Activated B cell treated with CpG ODN at 0.5 μM for 24 hours (primary cell): ENCODE results near the gene TBC1D10A. TPM values are rescaled to one million over a fixed set of nuclear protein-coding genes. Genes with fewer than 3 reads are reported as not detected.

Experiments
- ATAC-seq: fragments of 200-7000 bp; cut with Tn5 transposase; one replicate; pipeline ENCODE4 v1.10.0; 2021; ENCODE audit warnings: low read depth, mild to moderate bottlenecking, moderate library complexity
- CTCF ChIA-PET: fragments of 350-600 bp; sonication (Branson Sonifier 250); formaldehyde crosslinking; loops from one replicate; lab custom pipeline; 2021; ENCODE audit warnings: antibody characterized with exemption; lab: Charles Lee
- POLR2A ChIA-PET: fragments of 350-600 bp; sonication (Branson Sonifier 250); formaldehyde crosslinking; loops from one replicate; lab custom pipeline; 2021; ENCODE audit warnings: antibody characterized with exemption; lab: Charles Lee
- DNase-seq: peaks from one replicate; pipeline ENCODE4 v3.0.0; 2022
- H3K27ac Mint-ChIP-seq: one replicate; pipeline ENCODE4 v1.8.0; 2020; ENCODE audit warnings: mixed read lengths
- H3K27me3 Mint-ChIP-seq: one replicate; pipeline ENCODE4 v1.8.0; 2021; ENCODE audit warnings: mixed read lengths
- H3K36me3 Mint-ChIP-seq: one replicate; pipeline ENCODE4 v1.8.0; 2021; ENCODE audit warnings: low read depth, mixed read lengths
- H3K4me1 Mint-ChIP-seq: one replicate; pipeline ENCODE4 v1.8.0; 2021; ENCODE audit warnings: mixed read lengths
- H3K4me3 Mint-ChIP-seq: one replicate; pipeline ENCODE4 v1.8.0; 2020; ENCODE audit warnings: mild to moderate bottlenecking, mixed read lengths
- H3K9me3 Mint-ChIP-seq: one replicate; pipeline ENCODE4 v1.8.0; 2020; ENCODE audit warnings: mixed read lengths
- intact Hi-C: fragments of 100-400 bp; cut with micrococcal nuclease; formaldehyde crosslinking; loops from one replicate; pipeline ENCODE4 v1.15.1; 2024
- total RNA-seq: library from RNA; stranded (reverse); gene quantifications from 2 replicates; pipeline ENCODE4 v1.2.3, GENCODE V29; 2022
- TF ChIP-seq, protein P1 (sequence below): fragments of 200-600 bp; IDR thresholded peaks from one replicate; pipeline ENCODE4 v1.8.0; 2022; ENCODE audit warnings: antibody characterized with exemption, mild to moderate bottlenecking

The TBC1D10A gene
- total RNA-seq, 1 donor from 2014 or later, result 20.4 TPM

- intact Hi-C loops, result no loop called here
- Mint-ChIP-seq H3K9me3 (no peaks in the 10 kb centered on the region), H3K36me3 (peaks cover 86% of the 10 kb centered on the region), H3K27ac (peak overlapping the region; percentile 53), H3K4me3 (no peak overlapping the region), H3K27me3 (no peaks in the 10 kb centered on the region), H3K4me1 (peaks cover 40% of the 10 kb centered on the region)
- ChIA-PET POLR2A (no interaction called here), CTCF (interaction anchor here (2.4 kb wide), 1 partner anchor 61 kb away, joined by 12 read pairs; no protein-coding TSS in a partner anchor)
- ATAC-seq (no peak), DNase-seq (no peak)
- TF ChIP-seq, protein P1, sequence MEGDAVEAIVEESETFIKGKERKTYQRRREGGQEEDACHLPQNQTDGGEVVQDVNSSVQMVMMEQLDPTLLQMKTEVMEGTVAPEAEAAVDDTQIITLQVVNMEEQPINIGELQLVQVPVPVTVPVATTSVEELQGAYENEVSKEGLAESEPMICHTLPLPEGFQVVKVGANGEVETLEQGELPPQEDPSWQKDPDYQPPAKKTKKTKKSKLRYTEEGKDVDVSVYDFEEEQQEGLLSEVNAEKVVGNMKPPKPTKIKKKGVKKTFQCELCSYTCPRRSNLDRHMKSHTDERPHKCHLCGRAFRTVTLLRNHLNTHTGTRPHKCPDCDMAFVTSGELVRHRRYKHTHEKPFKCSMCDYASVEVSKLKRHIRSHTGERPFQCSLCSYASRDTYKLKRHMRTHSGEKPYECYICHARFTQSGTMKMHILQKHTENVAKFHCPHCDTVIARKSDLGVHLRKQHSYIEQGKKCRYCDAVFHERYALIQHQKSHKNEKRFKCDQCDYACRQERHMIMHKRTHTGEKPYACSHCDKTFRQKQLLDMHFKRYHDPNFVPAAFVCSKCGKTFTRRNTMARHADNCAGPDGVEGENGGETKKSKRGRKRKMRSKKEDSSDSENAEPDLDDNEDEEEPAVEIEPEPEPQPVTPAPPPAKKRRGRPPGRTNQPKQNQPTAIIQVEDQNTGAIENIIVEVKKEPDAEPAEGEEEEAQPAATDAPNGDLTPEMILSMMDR, result no peak
Observed at GRCh38 chr22:30348809-30349208, 22.1 kb upstream of the TBC1D10A start.

GRCh38 chr22:30348404-30348803 is 21.7 kb upstream of the TBC1D10A start:
- H3K4me1 Mint-ChIP-seq, result peaks cover 36% of the 10 kb centered on the region
- CTCF ChIA-PET, result interaction anchor here (2.4 kb wide), 1 partner anchor 61 kb away, joined by 12 read pairs; no protein-coding TSS in a partner anchor
- POLR2A ChIA-PET, result no interaction called here

DNA sequence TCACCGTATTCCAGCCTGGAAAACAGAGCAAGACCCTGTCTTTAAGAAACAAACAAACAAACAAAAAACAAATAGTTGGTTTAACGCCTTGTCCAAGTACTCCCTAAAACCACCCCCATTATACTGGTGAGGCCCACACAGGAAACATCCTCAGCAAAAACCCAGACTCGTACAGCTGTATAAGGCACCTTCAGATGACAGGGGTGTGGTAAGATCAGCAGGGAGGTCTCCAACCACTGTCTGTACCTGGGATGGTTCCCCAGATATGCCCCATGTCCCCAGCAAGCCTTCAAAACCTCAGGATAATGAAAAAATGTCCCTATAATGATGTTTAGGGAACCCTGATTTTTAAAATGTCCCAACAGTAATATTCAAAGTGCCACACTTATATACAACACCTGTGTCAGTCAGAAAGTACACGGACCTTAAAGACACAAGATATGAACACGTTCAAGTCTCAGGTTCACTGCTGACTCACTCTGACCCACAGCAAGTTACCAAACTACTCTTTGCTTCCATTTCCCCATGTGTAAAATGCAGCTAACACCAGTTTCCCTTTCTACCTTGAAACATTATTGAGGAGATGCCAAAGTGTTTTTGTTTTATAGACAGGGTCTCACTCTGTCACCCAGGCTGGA is 20.6 kb upstream of the TBC1D10A start:
- Mint-ChIP-seq H3K4me3 (no peak overlapping the region), H3K9me3 (no peaks in the 10 kb centered on the region), H3K36me3 (peaks cover 89% of the 10 kb centered on the region), H3K4me1 (peaks cover 34% of the 10 kb centered on the region), H3K27ac (peak overlapping the region; percentile 42), H3K27me3 (no peaks in the 10 kb centered on the region)
- no peak for ATAC-seq
- ChIA-PET CTCF (no interaction called here), POLR2A (interaction anchor here (1.6 kb wide), 1 partner anchor 20 kb away, joined by 5 read pairs; the partner anchor contains the start of gene TBC1D10A)
- TF ChIP-seq, protein P1, result no peak
- DNase-seq, result no peak
- intact Hi-C loops, result no loop called here

More at GRCh38 chr22:30348404-30348803, 21.7 kb upstream of the TBC1D10A start:
- ATAC-seq (no peak), DNase-seq (no peak)
- Mint-ChIP-seq H3K36me3 (peaks cover 86% of the 10 kb centered on the region), H3K27ac (peak overlapping the region; percentile 53), H3K4me3 (no peak overlapping the region), H3K9me3 (no peaks in the 10 kb centered on the region), H3K27me3 (no peaks in the 10 kb centered on the region)
- intact Hi-C loops, result no loop called here
- TF ChIP-seq, protein P1, result no peak

- POLR2A ChIA-PET, result no interaction called here
- no peaks in the 10 kb centered on the region for H3K27me3 Mint-ChIP-seq
- H3K4me3 Mint-ChIP-seq, result no peak overlapping the region
- intact Hi-C loops, result no loop called here
- H3K4me1 Mint-ChIP-seq, result peaks cover 18% of the 10 kb centered on the region
- CTCF ChIA-PET, result no interaction called here
- ATAC-seq, result no peak
- H3K27ac Mint-ChIP-seq, result no peak overlapping the region
- H3K36me3 Mint-ChIP-seq, result peaks cover 90% of the 10 kb centered on the region
- TF ChIP-seq, protein P1, result no peak
- no peak for DNase-seq
- no peaks in the 10 kb centered on the region for H3K9me3 Mint-ChIP-seq
Observed at GRCh38 chr22:30344447-30345200, 17.9 kb upstream of the TBC1D10A start.
